Esophagus squamous epithelium (tissue), 5 donors: Measurements from ENCODE around the gene ARFIP1. TPM values are rescaled to one million over a fixed set of nuclear protein-coding genes. Genes with fewer than 3 reads are reported as not detected.

Source experiments
- DNase-seq: peaks from one replicate; lab custom pipeline; 2025; lab: John Stamatoyannopoulos, UW
- H3K27ac ChIP-seq, 4 donors: fragments of 200-600 bp; sonication (generic); one replicate each; pipeline ENCODE4 v1.5.1; 2016 to 2019; ENCODE audit warnings: mild to moderate bottlenecking in 1 of 4
- H3K27me3 ChIP-seq, 4 donors: fragments of 200-600 bp; sonication (generic); 1 replicate in 3 of 4; 2 replicates in 1 of 4; pipeline versions ENCODE4 v1.5.1 to v1.6.0; 2017 to 2021; ENCODE audit warnings: antibody characterized with exemption in 1 of 4
- H3K36me3 ChIP-seq, 3 donors: fragments of 200-600 bp; sonication (generic); one replicate each; pipeline ENCODE4 v1.5.1; 2016 to 2019
- H3K4me1 ChIP-seq, 3 donors: fragments of 200-600 bp; sonication (generic); one replicate each; pipeline ENCODE4 v1.5.1; 2017 to 2019
- H3K4me3 ChIP-seq, 4 donors: fragments of 200-600 bp; sonication (generic); 1 replicate in 3 of 4; 2 replicates in 1 of 4; pipeline ENCODE4 v1.5.1; 2016 to 2019; ENCODE audit warnings: mild to moderate bottlenecking in 2 of 4, moderate library complexity in 1 of 4
- H3K9me3 ChIP-seq, 3 donors: fragments of 200-600 bp; sonication (generic); one replicate each; pipeline ENCODE4 v1.5.1; 2016 to 2019
- CTCF ChIP-seq, 6 experiments: fragments of 450-650 bp in 4 of 6; fragments of 200-600 bp in 2 of 6; sonication (generic) in 2 of 6; IDR thresholded peaks; one replicate each; pipeline ENCODE4 v1.5.1; 2016 to 2019; ENCODE audit warnings: antibody characterized with exemption in 6 of 6, mild to moderate bottlenecking in 4 of 6, moderate library complexity in 4 of 6
- POLR2A ChIP-seq, 4 donors: fragments of 450-650 bp; IDR thresholded peaks; one replicate each; pipeline ENCODE4 v1.6.1; 2017; ENCODE audit warnings: antibody characterized with exemption in 4 of 4, mild to moderate bottlenecking in 4 of 4, moderate library complexity in 3 of 4
- WGBS, 2 donors: methylation state at CpG; one replicate each; pipeline ENCODE4 v1.1.5; 2018; 5-methylcytosine and 5-hydroxymethylcytosine counted together
- intact Hi-C: fragments of 100-400 bp; cut with DNase I; formaldehyde crosslinking; loops from one replicate; pipeline ENCODE4 v1.15.0; 2022
- total RNA-seq, 4 donors: library from RNA; depleted of rRNA; stranded (reverse); fragments of >200 nt; gene quantifications; one replicate each; pipeline ENCODE4 v1.1.0, GENCODE V29; 2016
- donor health status: DM: yes; HTN: yes; CAD: no.

The ARFIP1 gene
- total RNA-seq, 4 donors from 2014 or later = 21.7 to 34.3 (median 28.0) TPM

- Histone ChIP-seq H3K4me1 (peaks cover 0 to 12% (median 0%) of the 10 kb centered on the region in 3 donors), H3K27ac (peak overlapping the region in 1 of 4 donors; percentile 31), H3K4me3 (no peak overlapping the region), H3K9me3 (no peaks in the 10 kb centered on the region), H3K36me3 (no peaks in the 10 kb centered on the region), H3K27me3 (no peaks in the 10 kb centered on the region)
- intact Hi-C loops = loop anchor here (10.0 kb wide), 1 partner anchor 71 kb away; no protein-coding TSS in a partner anchor
- TF ChIP-seq POLR2A (IDR thresholded peaks at IDR 0.05) (no peak), CTCF (IDR thresholded peaks at IDR 0.05) (peak; percentile 46 to 81 (median 62))
- 5 to 14% methylated on average over 2 of the region's 2 CpGs for WGBS, 2 donors
- DNase-seq = no peak
These were observed 44.3 kb upstream of the ARFIP1 start for GRCh38 chr4:152735396-152735859.

GRCh38 chr4:152735906-152736305 lies 43.8 kb upstream of the ARFIP1 start:
- TF ChIP-seq CTCF (IDR thresholded peaks at IDR 0.05) (no peak), POLR2A (IDR thresholded peaks at IDR 0.05) (no peak)
- Histone ChIP-seq H3K27me3 (no peaks in the 10 kb centered on the region), H3K36me3 (no peaks in the 10 kb centered on the region), H3K4me3 (no peak overlapping the region), H3K27ac (no peak overlapping the region), H3K9me3 (no peaks in the 10 kb centered on the region), H3K4me1 (peaks cover 0 to 12% (median 0%) of the 10 kb centered on the region in 3 donors)
- 60 to 80% methylated on average over 3 of the region's 3 CpGs for WGBS, 2 donors
- intact Hi-C loops = loop anchor here (10.0 kb wide), 1 partner anchor 71 kb away; no protein-coding TSS in a partner anchor
- no peak for DNase-seq

DNA sequence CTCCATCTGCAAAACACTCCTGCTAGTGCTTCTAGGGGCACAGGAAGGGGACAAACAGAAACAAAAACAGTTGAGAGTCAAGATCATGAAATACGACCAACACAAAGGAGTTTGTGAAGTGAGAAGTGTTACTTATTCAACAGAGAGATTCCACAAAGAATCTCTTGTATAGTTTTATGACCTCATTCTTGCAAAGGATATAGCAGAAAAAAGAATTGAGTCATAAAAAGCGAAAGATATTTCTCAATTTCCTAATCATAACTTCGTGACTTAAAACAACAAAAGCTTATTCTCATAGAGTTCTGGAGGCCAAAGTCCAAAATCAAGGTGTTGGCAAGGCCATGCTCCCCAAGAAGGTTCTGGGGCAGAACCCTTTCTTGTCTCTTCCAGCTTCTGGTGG lies 40.9 kb upstream of the ARFIP1 start:
- WGBS, 2 donors = 34 to 47% methylated on average over 3 of the region's 3 CpGs

GRCh38 chr4:152747444-152747843 lies 32.3 kb upstream of the ARFIP1 start:
- H3K36me3 ChIP-seq = no peaks in the 10 kb centered on the region
- no peak for DNase-seq
- no peak overlapping the region for H3K27ac ChIP-seq
- WGBS, 2 donors = 30 to 57% methylated on average over 2 of the region's 2 CpGs
- TF ChIP-seq CTCF (IDR thresholded peaks at IDR 0.05) = no peak
- no peak for TF ChIP-seq POLR2A (IDR thresholded peaks at IDR 0.05)
- H3K4me3 ChIP-seq = no peak overlapping the region
- intact Hi-C loops = no loop called here
- no peaks in the 10 kb centered on the region for H3K27me3 ChIP-seq
- H3K4me1 ChIP-seq = peaks cover 0 to 3% (median 0%) of the 10 kb centered on the region in 3 donors
- H3K9me3 ChIP-seq = no peaks in the 10 kb centered on the region

More for the DNA sequence above, 40.9 kb upstream of the ARFIP1 start:
- H3K27ac ChIP-seq = no peak overlapping the region
- H3K4me1 ChIP-seq = peaks cover 0 to 12% (median 0%) of the 10 kb centered on the region in 3 donors
- DNase-seq = no peak
- H3K36me3 ChIP-seq = no peaks in the 10 kb centered on the region
- no peaks in the 10 kb centered on the region for H3K9me3 ChIP-seq
- no peak for TF ChIP-seq POLR2A (IDR thresholded peaks at IDR 0.05)
- no peak for TF ChIP-seq CTCF (IDR thresholded peaks at IDR 0.05)
- intact Hi-C loops = loop anchor here (10.0 kb wide), 1 partner anchor 74 kb away; no protein-coding TSS in a partner anchor
- no peaks in the 10 kb centered on the region for H3K27me3 ChIP-seq
- H3K4me3 ChIP-seq = no peak overlapping the region

- Histone ChIP-seq H3K27me3 (no peaks in the 10 kb centered on the region), H3K4me3 (no peak overlapping the region), H3K4me1 (peaks cover 0 to 3% (median 0%) of the 10 kb centered on the region in 3 donors), H3K36me3 (no peaks in the 10 kb centered on the region), H3K9me3 (no peaks in the 10 kb centered on the region), H3K27ac (no peak overlapping the region)
- WGBS, 2 donors = 90 to 93% methylated on average over 3 to 4 of the region's 9 CpGs
- TF ChIP-seq CTCF (IDR thresholded peaks at IDR 0.05) = no peak
- TF ChIP-seq POLR2A (IDR thresholded peaks at IDR 0.05) = no peak
- intact Hi-C loops = no loop called here
- DNase-seq = no peak
These were observed 31.1 kb upstream of the ARFIP1 start for GRCh38 chr4:152748619-152749018.
